Kidney epithelial cell (primary cell): ENCODE measurements around the gene INCENP. TPM values are rescaled to one million over a fixed set of nuclear protein-coding genes. Genes with fewer than 3 reads are reported as not detected.
A peak's percentile ranks its signal among the peaks of the same experiment; 100 is the strongest.

Source experiments
- DNase-seq: peaks from one replicate; pipeline ENCODE4 v3.0.0-alpha.2; 2010; ENCODE audit warnings: low read depth
- H3K27me3 ChIP-seq: 2 replicates; pipeline ENCODE4 v1.6.0; 2011; ENCODE audit warnings: low read length; ENCODE audit not compliant: control insufficient read depth, insufficient read depth
- H3K36me3 ChIP-seq: 2 replicates; pipeline ENCODE4 v1.5.1; 2011; ENCODE audit warnings: low read length; ENCODE audit not compliant: control insufficient read depth, insufficient read depth
- H3K4me3 ChIP-seq: 2 replicates; pipeline ENCODE4 v1.5.1; 2011; ENCODE audit warnings: low read depth, mild to moderate bottlenecking, control low read depth, low read length
- CTCF ChIP-seq: IDR thresholded peaks from 2 replicates; pipeline ENCODE4 v1.5.1; 2011; ENCODE audit warnings: mild to moderate bottlenecking, moderate library complexity, low read length, control low read depth, inconsistent platforms; ENCODE audit not compliant: insufficient read depth, poor library complexity, severe bottlenecking
- total RNA-seq: library from RNA; depleted of rRNA; stranded (reverse); fragments of >200 nt; gene quantifications from 2 replicates; pipeline ENCODE4 v1.2.3, GENCODE V29; 2015

INCENP gene
- total RNA-seq, 1 donor from 2014 or later, result 18.8 TPM

GRCh38 chr11:62119569-62119968 lies 4.2 kb upstream of the INCENP start:
- TF ChIP-seq CTCF, result no peak
- no peak for DNase-seq
- Histone ChIP-seq H3K36me3 (no peaks in the 10 kb centered on the region), H3K4me3 (no peak overlapping the region), H3K27me3 (no peaks in the 10 kb centered on the region)

GRCh38 chr11:62120001-62120400 lies 3.8 kb upstream of the INCENP start:
- H3K27me3 ChIP-seq, result no peaks in the 10 kb centered on the region
- no peak overlapping the region for H3K4me3 ChIP-seq
- H3K36me3 ChIP-seq, result no peaks in the 10 kb centered on the region
- DNase-seq, result no peak
- no peak for TF ChIP-seq CTCF

- Histone ChIP-seq H3K4me3 (no peak overlapping the region), H3K27me3 (no peaks in the 10 kb centered on the region), H3K36me3 (no peaks in the 10 kb centered on the region)
- no peak for TF ChIP-seq CTCF
- DNase-seq, result no peak
Observed at GRCh38 chr11:62120431-62120830, 3.4 kb upstream of the INCENP start.

- Histone ChIP-seq H3K27me3 (no peaks in the 10 kb centered on the region), H3K4me3 (no peak overlapping the region), H3K36me3 (no peaks in the 10 kb centered on the region)
- DNase-seq, result no peak
- TF ChIP-seq CTCF, result peak; percentile 15
Observed at GRCh38 chr11:62122076-62122475, 1.7 kb upstream of the INCENP start.

GRCh38 chr11:62124186-62125113 lies 639 bp downstream of the INCENP start:
- no peak for DNase-seq
- TF ChIP-seq CTCF, result no peak
- Histone ChIP-seq H3K27me3 (no peaks in the 10 kb centered on the region), H3K36me3 (no peaks in the 10 kb centered on the region), H3K4me3 (peak overlapping the region; percentile 79)
